HG03025 (cell line): ENCODE measurements around the gene GRAP.

Source experiments
- ATAC-seq: cut with Tn5 transposase; IDR thresholded peaks from one replicate; pipeline ENCODE4 v1.9.1; 2021; ENCODE audit warnings: mild to moderate bottlenecking, moderate library complexity; ENCODE audit not compliant: unreplicated experiment, low FRiP score

Gene GRAP

GRCh38 chr17:19019041-19019941 lies 27.5 kb downstream of the GRAP start:
- no peak for ATAC-seq

- no peak for ATAC-seq
Observed at GRCh38 chr17:19018600-19018950, 28.2 kb downstream of the GRAP start.

- ATAC-seq, result no peak
Observed at GRCh38 chr17:19017804-19018599, 28.8 kb downstream of the GRAP start.

- ATAC-seq, result no peak
Observed at GRCh38 chr17:19017401-19017800, 29.4 kb downstream of the GRAP start.

GRCh38 chr17:19016881-19017280 lies 29.9 kb downstream of the GRAP start:
- ATAC-seq, result no peak

GRCh38 chr17:19016297-19016696 lies 30.5 kb downstream of the GRAP start:
- no peak for ATAC-seq

GRCh38 chr17:19015428-19015827 lies 31.3 kb downstream of the GRAP start:
- ATAC-seq, result no peak

GRCh38 chr17:19014628-19015215 lies 32.0 kb downstream of the GRAP start:
- ATAC-seq, result no peak

GRCh38 chr17:19013806-19014627 lies 32.7 kb downstream of the GRAP start:
- ATAC-seq, result no peak

- no peak for ATAC-seq
Observed at GRCh38 chr17:19013226-19013625, 33.5 kb downstream of the GRAP start.

- ATAC-seq, result no peak
Observed at GRCh38 chr17:19012171-19013080, 34.3 kb downstream of the GRAP start.

- no peak for ATAC-seq
Observed at GRCh38 chr17:19011581-19011980, 35.2 kb downstream of the GRAP start.

- ATAC-seq, result no peak
Observed at GRCh38 chr17:19010729-19011505, 35.8 kb downstream of the GRAP start.

- no peak for ATAC-seq
Observed at GRCh38 chr17:19009970-19010369, 36.8 kb downstream of the GRAP start.

- no peak for ATAC-seq
Observed at GRCh38 chr17:19006698-19007097, 40.1 kb downstream of the GRAP start.

- ATAC-seq, result no peak
Observed at GRCh38 chr17:19005789-19006430, 40.8 kb downstream of the GRAP start.

- no peak for ATAC-seq
Observed at GRCh38 chr17:19005137-19005773, 41.5 kb downstream of the GRAP start.
